Fibroblast of lung (primary cell): ENCODE measurements around the gene CABP1. TPM values are rescaled to one million over a fixed set of nuclear protein-coding genes. Genes with fewer than 3 reads are reported as not detected.
"Not testable (repeated sequence)": the region's sequence is repeated elsewhere in the genome, so short reads cannot be mapped to it uniquely, and the experiment has no call there.

Source experiments
- DNase-seq, 2 donors: peaks; one replicate each; pipeline versions ENCODE4 v3.0.0 to v3.0.0-alpha.2; 2010; ENCODE audit warnings: low read depth in 2 of 2
- H2AFZ ChIP-seq: 2 replicates; pipeline ENCODE4 v1.5.1; 2012; ENCODE audit warnings: low read length, control low read depth, inconsistent platforms
- H3K27ac ChIP-seq: 2 replicates; pipeline ENCODE4 v1.5.1; 2011; ENCODE audit warnings: low read length, control low read depth; ENCODE audit not compliant: insufficient read depth
- H3K27me3 ChIP-seq: 2 replicates; pipeline ENCODE4 v1.5.1; 2011; ENCODE audit warnings: mild to moderate bottlenecking, low read length; ENCODE audit not compliant: control insufficient read depth, insufficient read depth
- H3K36me3 ChIP-seq: 2 replicates; pipeline ENCODE4 v1.5.1; 2011; ENCODE audit warnings: low read length; ENCODE audit not compliant: control insufficient read depth, insufficient read depth
- H3K4me1 ChIP-seq: 2 replicates; pipeline ENCODE4 v1.5.1; 2011; ENCODE audit warnings: low read length; ENCODE audit not compliant: control insufficient read depth, insufficient read depth; ENCODE audit errors: extremely low read depth
- H3K4me2 ChIP-seq: 2 replicates; pipeline ENCODE4 v1.5.1; 2011; ENCODE audit warnings: low read length, control low read depth; ENCODE audit not compliant: insufficient read depth; ENCODE audit errors: extremely low read depth
- H3K4me3 ChIP-seq, 4 experiments: fragments of 200-600 bp in 1 of 4; sonication (generic) in 1 of 4; replicated peaks in 1 of 4; 2 replicates each; pipeline ENCODE4 v1.5.1; 2011 to 2016; ENCODE audit warnings: low read length in 4 of 4, low read depth in 3 of 4, mild to moderate bottlenecking in 3 of 4, control low read depth in 2 of 4, inconsistent platforms in 1 of 4, mixed read lengths in 1 of 4; ENCODE audit not compliant: insufficient read depth in 1 of 4; ENCODE audit errors: control extremely low read depth in 1 of 4
- H3K79me2 ChIP-seq: 2 replicates; pipeline ENCODE4 v1.5.1; 2012; ENCODE audit warnings: mild to moderate bottlenecking, low read length, inconsistent platforms; ENCODE audit not compliant: control insufficient read depth, insufficient read depth
- H3K9ac ChIP-seq: 2 replicates; pipeline ENCODE4 v1.5.1; 2011; ENCODE audit warnings: mild to moderate bottlenecking, low read length, control low read depth; ENCODE audit not compliant: insufficient read depth
- H3K9me3 ChIP-seq: 2 replicates; pipeline ENCODE4 v1.5.1; 2012; ENCODE audit warnings: low read depth, low read length; ENCODE audit not compliant: control insufficient read depth, insufficient read depth
- H4K20me1 ChIP-seq: 2 replicates; pipeline ENCODE4 v1.5.1; 2011; ENCODE audit warnings: low read length; ENCODE audit not compliant: control insufficient read depth, insufficient read depth; ENCODE audit errors: extremely low read depth
- CTCF ChIP-seq, 2 donors: IDR thresholded peaks in 1 of 2; conservative IDR thresholded peaks in 1 of 2; 1 replicate in 1 of 2; 2 replicates in 1 of 2; pipeline ENCODE4 v1.5.1; 2011 to 2012; ENCODE audit warnings: low read length in 2 of 2, control low read depth in 1 of 2, inconsistent platforms in 1 of 2, low read depth in 1 of 2, mild to moderate bottlenecking in 1 of 2
- EZH2 ChIP-seq: IDR thresholded peaks from 2 replicates; pipeline ENCODE4 v1.5.1; 2012; ENCODE audit warnings: low read length, control low read depth, mild to moderate bottlenecking; ENCODE audit errors: missing control alignments
- polyA plus RNA-seq, 2 donors: library from polyadenylated mRNA; depleted of rRNA in 1 of 2; stranded (reverse) in 1 of 2; unstranded in 1 of 2; fragments of >200 nt; gene quantifications; 2 replicates each; pipeline ENCODE4 v1.2.1, GENCODE V29; 2011 to 2012; ENCODE audit warnings: missing spikeins in 1 of 2
- total RNA-seq: library from RNA; depleted of rRNA; stranded (reverse); fragments of >200 nt; gene quantifications from 2 replicates; pipeline ENCODE4 v1.2.1, GENCODE V29; 2014

The CABP1 gene
- total and polyA plus RNA-seq, 2 donors (not counting 1 experiment from before 2014, with no cell fraction given) = 0.36 TPM; not detected in 1

GRCh38 chr12:120598674-120599463 is 41.6 kb upstream of the CABP1 start:
- Histone ChIP-seq H3K4me3 (no peak overlapping the region), H3K4me2 (no peak overlapping the region), H4K20me1 (no peaks in the 10 kb centered on the region), H2AFZ (no peak overlapping the region), H3K79me2 (no peaks in the 10 kb centered on the region), H3K27me3 (peaks cover 5% of the 10 kb centered on the region), H3K4me1 (no peaks in the 10 kb centered on the region), H3K27ac (no peak overlapping the region), H3K9me3 (no peaks in the 10 kb centered on the region), H3K36me3 (no peaks in the 10 kb centered on the region), H3K9ac (no peak overlapping the region)
- DNase-seq = peak; percentile 31 to 33
- TF ChIP-seq CTCF (conservative IDR thresholded peaks at IDR 0.05 in 1 of 2, IDR thresholded peaks at IDR 0.05 in 1 of 2; ENCODE audit: low read depth in 1 of 2, low read length in 2 of 2) (no peak), EZH2 (no peak)

DNA sequence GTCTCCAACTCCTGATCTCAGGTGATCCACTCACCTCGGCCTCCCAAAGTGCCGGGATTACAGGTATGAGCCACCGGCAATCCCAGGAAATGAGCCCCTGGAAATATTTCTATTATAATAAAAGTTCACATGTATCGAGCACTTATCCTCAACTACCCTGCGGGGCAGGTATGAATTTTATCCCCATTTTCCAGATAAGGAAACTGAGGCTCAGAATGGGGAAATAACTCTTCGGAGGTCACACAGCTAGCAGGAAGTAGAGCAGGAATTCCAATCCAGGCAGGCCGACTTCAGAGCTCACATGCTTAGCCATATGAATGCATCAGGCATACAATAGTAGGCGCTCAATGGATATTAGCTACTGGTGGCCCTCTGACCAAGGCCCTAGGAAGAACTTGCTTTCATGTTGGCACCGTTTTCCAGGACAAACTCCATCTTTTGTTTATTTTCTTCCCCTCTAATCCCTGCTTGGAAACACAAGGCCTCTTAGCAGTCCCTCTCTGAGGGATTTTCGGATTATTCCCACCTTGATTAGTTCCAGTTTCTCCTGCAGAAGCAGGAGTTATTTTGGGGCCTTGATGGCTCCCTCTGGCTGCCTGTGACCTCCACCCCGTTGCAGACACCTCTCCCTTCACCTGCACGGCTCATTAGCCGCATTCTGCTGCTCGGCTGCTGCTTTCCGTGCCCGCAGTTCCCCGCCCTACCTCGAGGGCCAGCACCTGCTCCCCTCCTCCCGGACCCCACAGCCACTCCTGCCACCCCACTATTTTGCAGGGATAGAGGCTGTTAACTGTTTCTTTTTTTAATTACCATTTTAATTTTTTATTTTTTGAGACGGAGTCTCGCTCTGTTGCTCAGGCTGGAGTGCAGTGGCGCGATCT is 40.5 kb upstream of the CABP1 start:
- H3K9ac ChIP-seq = no peak overlapping the region
- no peaks in the 10 kb centered on the region for H3K36me3 ChIP-seq
- no peaks in the 10 kb centered on the region for H4K20me1 ChIP-seq
- H2AFZ ChIP-seq = no peak overlapping the region
- H3K4me1 ChIP-seq = no peaks in the 10 kb centered on the region
- H3K79me2 ChIP-seq = no peaks in the 10 kb centered on the region
- H3K27ac ChIP-seq = no peak overlapping the region
- no peak for DNase-seq
- peaks cover 5% of the 10 kb centered on the region for H3K27me3 ChIP-seq
- H3K9me3 ChIP-seq = no peaks in the 10 kb centered on the region
- no peak overlapping the region for H3K4me3 ChIP-seq
- H3K4me2 ChIP-seq = no peak overlapping the region
- TF ChIP-seq CTCF (conservative IDR thresholded peaks at IDR 0.05 in 1 of 2, IDR thresholded peaks at IDR 0.05 in 1 of 2; ENCODE audit: low read depth in 1 of 2, low read length in 2 of 2) (no peak), EZH2 (no peak)

DNA sequence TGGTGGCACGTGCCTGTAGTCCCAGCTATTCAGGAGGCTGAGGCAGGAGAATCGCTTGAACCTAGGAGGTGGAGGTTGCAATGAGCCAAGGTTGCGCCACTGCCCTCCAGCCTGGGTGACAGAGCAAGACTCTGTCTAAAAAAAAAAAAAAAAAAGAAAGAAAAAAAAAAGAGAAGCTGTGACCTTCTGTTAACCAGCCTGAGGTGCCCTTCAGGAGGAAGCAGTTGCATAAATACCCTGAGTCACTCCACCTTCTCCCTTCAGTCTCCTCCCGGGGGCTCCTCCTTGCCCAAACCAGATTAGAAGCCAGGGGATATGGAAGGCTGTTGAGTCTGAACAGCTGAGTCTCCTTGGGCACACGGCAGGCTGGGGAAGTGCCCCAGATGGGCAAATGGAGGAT is 38.0 kb upstream of the CABP1 start:
- H3K4me1 ChIP-seq, H3K9me3 ChIP-seq, H2AFZ ChIP-seq, H3K79me2 ChIP-seq, H3K27ac ChIP-seq, H3K36me3 ChIP-seq, H3K4me2 ChIP-seq, H3K9ac ChIP-seq, H4K20me1 ChIP-seq, H3K4me3 ChIP-seq, DNase-seq, H3K27me3 ChIP-seq: not testable (repeated sequence)
